Activated CD4-positive, alpha-beta T cell treated with anti-CD3 and anti-CD28 coated beads for 48 hours (primary cell): ENCODE results near the gene RRAGC.
"Not testable (repeated sequence)": the region's sequence is repeated elsewhere in the genome, so short reads cannot be mapped to it uniquely, and the experiment has no call there.

Experiments
- DNase-seq: peaks from one replicate; pipeline ENCODE4 v3.0.0-alpha.2; 2020

The RRAGC gene

GRCh38 chr1:38858833-38859560 is 575 bp downstream of the RRAGC start:
- peak; percentile 72 for DNase-seq

GRCh38 chr1:38852780-38853179 is 6.8 kb downstream of the RRAGC start:
- peak; percentile 22 for DNase-seq

- no peak for DNase-seq
These were observed 11.5 kb downstream of the RRAGC start for GRCh38 chr1:38848071-38848470.

GRCh38 chr1:38846210-38846609 is 13.4 kb downstream of the RRAGC start:
- no peak for DNase-seq

GRCh38 chr1:38845088-38845487 is 14.5 kb downstream of the RRAGC start:
- not testable (repeated sequence) for DNase-seq

GRCh38 chr1:38840281-38840680 is 19.3 kb downstream of the RRAGC start:
- DNase-seq: no peak

- no peak for DNase-seq
These were observed 20.2 kb downstream of the RRAGC start for GRCh38 chr1:38839363-38839762.

- not testable (repeated sequence) for DNase-seq
These were observed 23.3 kb downstream of the RRAGC start for GRCh38 chr1:38836316-38836715.

GRCh38 chr1:38834937-38835827 is 24.4 kb downstream of the RRAGC start:
- DNase-seq: peak; percentile 42

- DNase-seq: no peak
These were observed 25.3 kb downstream of the RRAGC start for GRCh38 chr1:38834221-38834782.

- no peak for DNase-seq
These were observed 26.4 kb downstream of the RRAGC start for GRCh38 chr1:38833146-38833545.

- DNase-seq: no peak
These were observed 27.2 kb downstream of the RRAGC start for GRCh38 chr1:38832370-38832734.

GRCh38 chr1:38831731-38832369 is 27.7 kb downstream of the RRAGC start:
- no peak for DNase-seq

GRCh38 chr1:38829368-38829767 is 30.2 kb downstream of the RRAGC start:
- DNase-seq: no peak

- no peak for DNase-seq
These were observed 32.3 kb downstream of the RRAGC start for GRCh38 chr1:38827318-38827717.

GRCh38 chr1:38826886-38827285 is 32.7 kb downstream of the RRAGC start:
- no peak for DNase-seq

- DNase-seq: no peak
These were observed 33.3 kb downstream of the RRAGC start for GRCh38 chr1:38826262-38826661.

- no peak for DNase-seq
These were observed 38.7 kb downstream of the RRAGC start for GRCh38 chr1:38820860-38821259.

- DNase-seq: no peak
These were observed 40.1 kb downstream of the RRAGC start for GRCh38 chr1:38819516-38819915.

GRCh38 chr1:38819040-38819439 is 40.5 kb downstream of the RRAGC start:
- no peak for DNase-seq

- peak; percentile 62 for DNase-seq
These were observed 41.2 kb downstream of the RRAGC start for GRCh38 chr1:38818175-38818976.
